DOHH2 (cell line): ENCODE results near the gene ARRDC4.

Source experiments
- H3F3A ChIP-seq: fragments of 200-600 bp; sonication (generic), shearing (Covaris generic); 2 replicates; pipeline ENCODE4 v1.6.0; 2016; ENCODE audit warnings: antibody characterized with exemption, mild to moderate bottlenecking; ENCODE audit not compliant: control insufficient read depth, insufficient read depth
- H3K27ac ChIP-seq: fragments of 200-600 bp; sonication (generic); 2 replicates; pipeline ENCODE4 v1.5.1; 2014; ENCODE audit warnings: low read depth, mild to moderate bottlenecking, low read length, moderate library complexity
- H3K27me3 ChIP-seq: fragments of 200-600 bp; sonication (generic); 2 replicates; pipeline ENCODE4 v1.6.1; 2014; ENCODE audit warnings: mild to moderate bottlenecking, low read length, mixed read lengths; ENCODE audit not compliant: control insufficient read depth
- H3K36me3 ChIP-seq: fragments of 200-600 bp; sonication (generic); 2 replicates; pipeline ENCODE4 v1.6.1; 2014; ENCODE audit warnings: mild to moderate bottlenecking, low read length, moderate library complexity, mixed read lengths; ENCODE audit not compliant: control insufficient read depth
- H3K4me1 ChIP-seq: fragments of 200-600 bp; sonication (generic); 2 replicates; pipeline ENCODE4 v1.6.1; 2014; ENCODE audit warnings: mild to moderate bottlenecking, low read length, mixed read lengths; ENCODE audit not compliant: control insufficient read depth
- H3K4me2 ChIP-seq: fragments of 200-600 bp; sonication (generic); 2 replicates; pipeline ENCODE4 v1.6.0; 2014; ENCODE audit warnings: mild to moderate bottlenecking, low read length, moderate library complexity
- H3K4me3 ChIP-seq: fragments of 200-600 bp; sonication (generic); 2 replicates; pipeline ENCODE4 v1.5.1; 2014; ENCODE audit warnings: mild to moderate bottlenecking, low read length, mixed read lengths
- H3K79me2 ChIP-seq: fragments of 200-600 bp; sonication (generic); 2 replicates; pipeline ENCODE4 v1.6.1; 2014; ENCODE audit warnings: mild to moderate bottlenecking, low read length, mixed read lengths; ENCODE audit not compliant: control insufficient read depth
- H3K9me2 ChIP-seq: fragments of 200-600 bp; sonication (generic); replicated peaks from 2 replicates; pipeline ENCODE4 v1.6.1; 2014; ENCODE audit warnings: mild to moderate bottlenecking, low read length, mixed read lengths; ENCODE audit not compliant: control insufficient read depth
- H3K9me3 ChIP-seq: fragments of 200-600 bp; sonication (generic); 2 replicates; pipeline ENCODE4 v1.6.1; 2014; ENCODE audit warnings: antibody characterized with exemption, low read length, mixed read lengths; ENCODE audit not compliant: control insufficient read depth, insufficient read depth
- H4K20me1 ChIP-seq: fragments of 200-600 bp; sonication (generic); 2 replicates; pipeline ENCODE4 v1.6.0; 2014; ENCODE audit warnings: low read depth, mild to moderate bottlenecking, antibody characterized with exemption, low read length, moderate library complexity; ENCODE audit not compliant: control insufficient read depth, insufficient read depth
- CTCF ChIP-seq: fragments of 200-600 bp; sonication (generic); IDR thresholded peaks from one replicate; pipeline ENCODE4 v1.5.1; 2014; ENCODE audit warnings: antibody characterized with exemption, mild to moderate bottlenecking, low read depth, low read length; ENCODE audit not compliant: poor library complexity, severe bottlenecking
- EZH2phosphoT487 ChIP-seq: fragments of 200-600 bp; sonication (generic); IDR thresholded peaks from 2 replicates; pipeline ENCODE4 v1.6.1; 2017; ENCODE audit warnings: borderline replicate concordance, mild to moderate bottlenecking, antibody characterized with exemption, low read length, moderate library complexity, mixed read lengths

ARRDC4 gene

GRCh38 chr15:97986781-97987180 is 26.3 kb downstream of the ARRDC4 start:
- Histone ChIP-seq H3K4me1 (no peaks in the 10 kb centered on the region), H3K79me2 (no peaks in the 10 kb centered on the region), H3K9me2 (no peaks in the 10 kb centered on the region), H3K4me2 (no peak overlapping the region), H3K36me3 (no peaks in the 10 kb centered on the region), H3K4me3 (no peak overlapping the region), H3K9me3 (peaks cover 6% of the 10 kb centered on the region; the same call in 1 of the 2 replicates), H4K20me1 (no peaks in the 10 kb centered on the region), H3F3A (no peaks in the 10 kb centered on the region), H3K27me3 (no peaks in the 10 kb centered on the region), H3K27ac (no peak overlapping the region)
- TF ChIP-seq CTCF (no peak), EZH2phosphoT487 (no peak)

GRCh38 chr15:97989299-97989698 is 28.8 kb downstream of the ARRDC4 start:
- no peaks in the 10 kb centered on the region for H3K9me2 ChIP-seq
- H3F3A ChIP-seq = no peaks in the 10 kb centered on the region
- TF ChIP-seq EZH2phosphoT487 (no peak), CTCF (no peak)
- H3K4me1 ChIP-seq = no peaks in the 10 kb centered on the region
- no peaks in the 10 kb centered on the region; the same call in 1 of the 2 replicates for H3K27me3 ChIP-seq
- no peaks in the 10 kb centered on the region for H4K20me1 ChIP-seq
- H3K4me3 ChIP-seq = no peak overlapping the region
- H3K27ac ChIP-seq = no peak overlapping the region
- no peak overlapping the region for H3K4me2 ChIP-seq
- no peaks in the 10 kb centered on the region for H3K36me3 ChIP-seq
- no peaks in the 10 kb centered on the region for H3K79me2 ChIP-seq
- H3K9me3 ChIP-seq = peaks cover 6% of the 10 kb centered on the region; the same call in 1 of the 2 replicates

- no peak overlapping the region for H3K4me2 ChIP-seq
- H3K27ac ChIP-seq = no peak overlapping the region
- peaks cover 7% of the 10 kb centered on the region for H3K4me1 ChIP-seq
- no peak overlapping the region for H3K4me3 ChIP-seq
- no peaks in the 10 kb centered on the region for H3K9me2 ChIP-seq
- H4K20me1 ChIP-seq = no peaks in the 10 kb centered on the region
- H3F3A ChIP-seq = no peaks in the 10 kb centered on the region
- no peaks in the 10 kb centered on the region; the same call in 1 of the 2 replicates for H3K27me3 ChIP-seq
- H3K79me2 ChIP-seq = no peaks in the 10 kb centered on the region
- H3K36me3 ChIP-seq = no peaks in the 10 kb centered on the region
- no peaks in the 10 kb centered on the region for H3K9me3 ChIP-seq
- TF ChIP-seq CTCF (no peak), EZH2phosphoT487 (no peak)
These were observed 31.6 kb downstream of the ARRDC4 start for GRCh38 chr15:97991972-97992541.
